GM12878 (cell line): Measurements from ENCODE around the gene PARN. TPM values are rescaled to one million over a fixed set of nuclear protein-coding genes. Genes with fewer than 3 reads are reported as not detected.

Experiments
- ATAC-seq: fragments of 200-7000 bp; cut with Tn5 transposase; 3 replicates; pipeline ENCODE4 v1.9.1; 2020; ENCODE audit warnings: mild to moderate bottlenecking, moderate library complexity
- BruUV-seq: library from RNA; stranded (reverse); fragments of 400-500 nt; replicated peaks from 2 replicates; lab custom pipeline; 2021; lab: Mats Ljungman, UMichigan
- CTCF ChIA-PET: fragments of 300-600 bp; sonication (Branson Sonifier 250); formaldehyde crosslinking; extraction: SDS; loops from one replicate; lab custom pipeline; 2021; ENCODE audit warnings: inconsistent platforms; lab: Yijun Ruan, JAX
- POLR2A ChIA-PET: fragments of 350-600 bp; formaldehyde crosslinking; extraction: SDS; loops from one replicate; lab custom pipeline; 2021; ENCODE audit warnings: inconsistent platforms; lab: Charles Lee
- RAD21 ChIA-PET: fragments of 300-600 bp; sonication (Branson Sonifier 250); formaldehyde crosslinking; loops from one replicate; lab custom pipeline; 2023; ENCODE audit warnings: antibody characterized with exemption; ENCODE audit not compliant: unreplicated experiment; lab: Charles Lee
- SMC1A ChIA-PET: fragments of 300-600 bp; sonication (Branson Sonifier 250); formaldehyde crosslinking; loops from one replicate; lab custom pipeline; 2023; ENCODE audit not compliant: unreplicated experiment, uncharacterized antibody; lab: Charles Lee
- DNase-seq: peaks from one replicate; pipeline ENCODE4 v3.0.0-alpha.2; 2011; ENCODE audit warnings: low read depth, low spot score
- FAIRE-seq: peaks from 3 replicates; lab custom pipeline; 2011; peaks lifted over from hg19 to GRCh38; lab: Jason Lieb, UNC
- H2AFZ ChIP-seq: 2 replicates; pipeline ENCODE4 v1.6.0; 2011; ENCODE audit warnings: low read depth, low read length, control low read depth; ENCODE audit not compliant: control insufficient read depth
- H3K27ac ChIP-seq: 2 replicates; pipeline ENCODE4 v1.5.1; 2011; ENCODE audit warnings: control low read depth; ENCODE audit not compliant: control insufficient read depth, insufficient read depth
- H3K27me3 ChIP-seq, 2 experiments: replicated peaks in 1 of 2; 2 replicates each; pipeline versions ENCODE4 v1.6.0 to v1.6.1; 2011; ENCODE audit warnings: low read length in 1 of 2; ENCODE audit not compliant: control insufficient read depth in 2 of 2, insufficient read depth in 2 of 2
- H3K36me3 ChIP-seq, 2 experiments: 2 replicates each; pipeline ENCODE4 v1.5.1; 2011; ENCODE audit warnings: low read length in 1 of 2; ENCODE audit not compliant: control insufficient read depth in 2 of 2, insufficient read depth in 2 of 2
- H3K4me1 ChIP-seq: 2 replicates; pipeline ENCODE4 v1.6.1; 2011; ENCODE audit warnings: mild to moderate bottlenecking, low read length, moderate library complexity, mixed read lengths; ENCODE audit not compliant: control insufficient read depth, insufficient read depth
- H3K4me2 ChIP-seq: 2 replicates; pipeline ENCODE4 v1.6.0; 2011; ENCODE audit warnings: control low read depth; ENCODE audit not compliant: control insufficient read depth, insufficient read depth
- H3K4me3 ChIP-seq: fragments of 200-600 bp; sonication (generic); 2 replicates; pipeline ENCODE4 v1.5.1; 2016
- H3K79me2 ChIP-seq: 2 replicates; pipeline ENCODE4 v1.6.0; 2011; ENCODE audit warnings: low read length; ENCODE audit not compliant: control insufficient read depth, insufficient read depth
- H3K9ac ChIP-seq: 2 replicates; pipeline ENCODE4 v1.8.0; 2011; ENCODE audit warnings: low read length, control low read depth, mixed read lengths; ENCODE audit not compliant: control insufficient read depth, insufficient read depth
- H3K9me3 ChIP-seq: replicated peaks from 3 replicates; pipeline ENCODE4 v1.5.1; 2011; ENCODE audit warnings: mild to moderate bottlenecking, low read length; ENCODE audit not compliant: control insufficient read depth, insufficient read depth
- H4K20me1 ChIP-seq: 2 replicates; pipeline ENCODE4 v1.6.0; 2011; ENCODE audit not compliant: control insufficient read depth, insufficient read depth
- CREM ChIP-seq: IDR thresholded peaks from 2 replicates; pipeline ENCODE4 v1.6.1; 2014; ENCODE audit warnings: antibody characterized with exemption, low read depth
- FOXK2 ChIP-seq: fragments of 450-650 bp; IDR thresholded peaks from 2 replicates; pipeline ENCODE4 v1.6.1; 2017; ENCODE audit warnings: mild to moderate bottlenecking, moderate library complexity
- IKZF2 ChIP-seq, 2 experiments: fragments of 450-650 bp; IDR thresholded peaks; 2 replicates each; pipeline ENCODE4 v1.6.1; 2017; ENCODE audit warnings: mild to moderate bottlenecking in 2 of 2, moderate library complexity in 2 of 2
- NR2F1 ChIP-seq: fragments of 450-650 bp; conservative IDR thresholded peaks from 2 replicates; pipeline ENCODE4 v1.6.1; 2017; ENCODE audit warnings: mild to moderate bottlenecking
- POU2F2 ChIP-seq: IDR thresholded peaks from 3 replicates; pipeline ENCODE4 v1.6.1; 2011; ENCODE audit warnings: low read depth, mild to moderate bottlenecking, low read length, borderline replicate concordance
- RUNX3 ChIP-seq: IDR thresholded peaks from 2 replicates; pipeline ENCODE4 v1.6.1; 2012; ENCODE audit warnings: low read length, inconsistent platforms
- SP1 ChIP-seq: IDR thresholded peaks from one replicate; pipeline ENCODE4 v1.6.1; 2011; ENCODE audit warnings: low read depth, low read length
- ZBTB33 ChIP-seq: fragments of 450-650 bp; IDR thresholded peaks from 2 replicates; pipeline ENCODE4 v1.6.1; 2017; ENCODE audit warnings: mild to moderate bottlenecking
- ZNF622 ChIP-seq: fragments of 450-650 bp; IDR thresholded peaks from 2 replicates; pipeline ENCODE4 v1.6.1; 2017; ENCODE audit warnings: mild to moderate bottlenecking, inconsistent platforms
- WGBS: methylation state at CpG from one replicate; pipeline ENCODE4 v1.1.6; 2016; ENCODE audit warnings: low lambda C conversion rate; ENCODE audit not compliant: insufficient replicate concordance, insufficient coverage; ENCODE audit errors: missing lambda C conversion rate; 5-methylcytosine and 5-hydroxymethylcytosine counted together
- in situ Hi-C: fragments of 300-500 bp; cut with MboI; formaldehyde crosslinking; loops from 9 replicates; pipeline ENCODE4 v1.14.3; 2018; ENCODE audit warnings: mixed read lengths
- intact Hi-C: fragments of 100-400 bp; cut with micrococcal nuclease; formaldehyde crosslinking; loops from one replicate; pipeline ENCODE4 v1.14.2; 2022; ENCODE audit not compliant: unreplicated experiment
- polyA plus RNA-seq, 11 experiments: library from polyadenylated mRNA; depleted of rRNA in 4 of 11; unstranded in 6 of 11; stranded (reverse) in 5 of 11; fragments of >200 nt; fragmentation: Nextera tagmentation in 4 of 11; fragmentation: Illumina TruSeq in 1 of 11; extraction: Ambion mirVana in 4 of 11; extraction: Trizol in 1 of 11; gene quantifications; 1 replicate in 1 of 11; 2 replicates in 10 of 11; pipeline versions ENCODE4 v1.2.1 to v1.2.3, GENCODE V29; 2011 to 2016; ENCODE audit warnings: inconsistent platforms in 2 of 11, missing spikeins in 2 of 11, low read depth in 1 of 11
- total RNA-seq, 4 experiments: library from RNA; depleted of rRNA in 3 of 4; stranded (reverse); fragments of >200 nt in 3 of 4; fragmentation: Illumina TruSeq in 1 of 4; extraction: Trizol in 1 of 4; gene quantifications; 2 replicates each; pipeline versions ENCODE4 v1.2.1 to v1.2.3, GENCODE V29; 2013 to 2021

The PARN gene
- total and polyA plus RNA-seq, 10 of the 15 experiments (the other 5 are each of a cell fraction or from before 2014, with no cell fraction given): 15.6 to 77.3 (median 47.7) TPM

DNA sequence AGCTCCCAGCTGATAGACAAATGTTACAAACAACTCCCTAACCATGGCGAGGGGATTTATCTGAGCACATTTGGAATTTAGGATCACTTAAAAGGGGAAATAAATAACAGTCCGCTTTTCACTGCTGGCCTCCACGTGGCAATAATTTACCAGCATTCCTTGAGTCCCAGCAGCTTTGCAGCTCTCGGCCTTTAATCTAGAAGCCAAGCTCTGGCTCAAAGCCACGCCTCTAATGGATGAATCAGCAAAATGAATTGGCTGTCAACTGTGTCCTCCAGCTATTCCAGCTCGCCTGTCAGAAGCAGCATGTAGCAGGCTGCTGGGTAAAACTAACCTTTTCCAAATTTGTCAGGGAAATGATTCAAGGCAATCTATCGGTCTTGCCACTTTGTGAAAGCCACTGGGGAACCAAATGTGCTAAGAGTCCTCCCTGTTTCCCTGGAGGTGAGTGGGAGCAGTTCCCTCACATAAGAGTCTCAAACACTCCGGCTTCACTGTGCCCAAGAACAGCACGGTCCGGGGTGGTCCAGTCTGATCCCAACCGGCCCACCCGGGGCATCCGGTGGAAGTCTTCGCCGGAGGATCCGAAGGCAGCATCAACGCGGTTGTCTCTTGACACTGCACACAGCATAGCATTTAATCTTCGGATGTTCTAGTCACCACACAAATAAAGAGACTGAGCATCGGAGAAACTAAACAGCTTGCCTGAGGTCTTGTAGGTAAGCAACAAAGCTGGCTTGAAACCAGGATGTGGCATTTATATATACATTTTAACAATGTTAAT, 143.3 kb downstream of the PARN start:
- Histone ChIP-seq H4K20me1 (no peaks in the 10 kb centered on the region), H3K4me3 (no peak overlapping the region), H3K79me2 (no peaks in the 10 kb centered on the region), H3K27me3 (no peaks in the 10 kb centered on the region), H3K4me2 (no peak overlapping the region), H3K4me1 (no peaks in the 10 kb centered on the region), H3K9ac (no peak overlapping the region), H3K27ac (no peak overlapping the region), H3K9me3 (no peaks in the 10 kb centered on the region; the same call in 2 of the 3 replicates), H2AFZ (no peak overlapping the region), H3K36me3 (peaks cover 9 to 10% of the 10 kb centered on the region in 2 experiments)
- peak; percentile 100 for FAIRE-seq
- intact Hi-C loops: no loop called here
- ChIA-PET POLR2A (interaction anchor here (0.6 to 2.7 kb wide), 2 partner anchors 16 to 110 kb away, joined by 6 to 9 read pairs; no protein-coding TSS in a partner anchor), RAD21 (no interaction called here), SMC1A (interaction anchor here (1.0 to 1.9 kb wide), 3 partner anchors 11 to 165 kb away, joined by 3 to 5 read pairs (median 5); no protein-coding TSS in a partner anchor), CTCF (interaction anchor here (0.9 to 1.3 kb wide), 2 partner anchors 11 to 17 kb away, joined by 3 to 4 read pairs; no protein-coding TSS in a partner anchor)
- 95% methylated on average over 20 of the region's 20 CpGs for WGBS
- ATAC-seq: no peak
- no peak for DNase-seq
- no TSS peak for BruUV-seq
- TF ChIP-seq FOXK2 (0 out of 2 replicates have a peak, but pooled peaks have one; percentile 9), ZBTB33 (no peak), IKZF2 (IDR thresholded peaks at IDR 0.05) (no peak), NR2F1 (no peak), POU2F2 (no peak), SP1 (no peak), ZNF622 (no peak), RUNX3 (no peak), CREM (no peak)
- in situ Hi-C loops: no loop called here
